Activated naive CD8-positive, alpha-beta T cell treated with anti-CD3 and anti-CD28 coated beads for 36 hours (primary cell): Measurements from ENCODE around the gene RHOBTB3. TPM values are rescaled to one million over a fixed set of nuclear protein-coding genes. Genes with fewer than 3 reads are reported as not detected.

Source experiments
- DNase-seq: peaks from one replicate; pipeline ENCODE4 v3.0.0; 2021
- H3K27ac Mint-ChIP-seq: one replicate; pipeline ENCODE4 v1.8.0; 2022; ENCODE audit warnings: mild to moderate bottlenecking, moderate library complexity, mixed read lengths
- H3K27me3 Mint-ChIP-seq: one replicate; pipeline ENCODE4 v1.8.0; 2022; ENCODE audit warnings: mild to moderate bottlenecking, mixed read lengths
- H3K36me3 Mint-ChIP-seq: one replicate; pipeline ENCODE4 v1.8.0; 2021; ENCODE audit warnings: mild to moderate bottlenecking, mixed read lengths
- H3K4me1 Mint-ChIP-seq: one replicate; pipeline ENCODE4 v1.8.0; 2021; ENCODE audit warnings: mixed read lengths
- H3K4me3 Mint-ChIP-seq: one replicate; pipeline ENCODE4 v1.8.0; 2022; ENCODE audit warnings: mild to moderate bottlenecking, moderate library complexity, mixed read lengths
- H3K9me3 Mint-ChIP-seq: one replicate; pipeline ENCODE4 v1.8.0; 2022; ENCODE audit warnings: mixed read lengths
- total RNA-seq, 2 experiments: library from RNA; stranded (reverse); gene quantifications; one replicate each; pipeline ENCODE4 v1.2.3, GENCODE V29; 2021

The RHOBTB3 gene
- total RNA-seq, 2 experiments from 2014 or later, result 0.52 to 0.78 TPM

DNA sequence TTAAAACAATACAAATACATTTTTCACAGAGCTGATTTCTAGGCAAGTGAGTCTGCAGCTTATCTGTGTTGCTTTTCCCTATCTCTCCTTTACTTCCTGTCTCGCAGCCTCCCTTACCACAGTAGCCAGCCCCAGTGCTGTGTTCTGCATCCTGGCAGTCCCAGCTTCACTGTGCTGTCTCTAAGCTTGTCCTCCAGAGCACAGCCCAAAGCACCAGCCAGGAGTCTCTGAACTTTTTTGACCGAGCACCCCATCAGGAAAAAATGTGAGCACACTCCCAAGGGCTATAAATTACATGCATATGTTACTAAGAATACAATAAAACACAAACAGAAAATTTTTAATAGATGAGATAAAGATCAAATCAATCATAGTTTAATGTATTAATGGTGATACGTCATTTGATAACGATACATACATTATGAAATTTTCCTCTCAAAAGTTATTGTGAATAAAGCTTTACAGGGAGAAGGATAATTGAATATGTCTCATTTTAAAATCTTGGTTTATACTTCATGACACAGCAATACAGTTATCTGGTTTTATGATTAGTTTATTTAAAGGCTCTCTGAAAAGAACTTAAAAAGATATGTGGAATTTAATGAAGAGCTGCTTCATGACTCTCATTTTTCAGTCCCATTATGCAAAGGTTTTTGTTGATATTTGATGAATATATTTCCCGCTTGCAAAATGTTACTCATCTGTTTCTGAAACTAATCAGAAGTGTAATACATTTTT, 7.3 kb upstream of the RHOBTB3 start:
- Mint-ChIP-seq H3K27me3 (peaks cover 16% of the 10 kb centered on the region), H3K9me3 (no peaks in the 10 kb centered on the region), H3K4me1 (peaks cover 9% of the 10 kb centered on the region), H3K36me3 (no peaks in the 10 kb centered on the region), H3K4me3 (no peak overlapping the region), H3K27ac (no peak overlapping the region)
- no peak for DNase-seq

- H3K27ac Mint-ChIP-seq, result no peak overlapping the region
- no peak overlapping the region for H3K4me3 Mint-ChIP-seq
- no peaks in the 10 kb centered on the region for H3K9me3 Mint-ChIP-seq
- peaks cover 18% of the 10 kb centered on the region for H3K4me1 Mint-ChIP-seq
- H3K36me3 Mint-ChIP-seq, result no peaks in the 10 kb centered on the region
- no peak for DNase-seq
- H3K27me3 Mint-ChIP-seq, result peaks cover 26% of the 10 kb centered on the region
Observed at GRCh38 chr5:95725071-95725820, 5.9 kb upstream of the RHOBTB3 start.

DNA sequence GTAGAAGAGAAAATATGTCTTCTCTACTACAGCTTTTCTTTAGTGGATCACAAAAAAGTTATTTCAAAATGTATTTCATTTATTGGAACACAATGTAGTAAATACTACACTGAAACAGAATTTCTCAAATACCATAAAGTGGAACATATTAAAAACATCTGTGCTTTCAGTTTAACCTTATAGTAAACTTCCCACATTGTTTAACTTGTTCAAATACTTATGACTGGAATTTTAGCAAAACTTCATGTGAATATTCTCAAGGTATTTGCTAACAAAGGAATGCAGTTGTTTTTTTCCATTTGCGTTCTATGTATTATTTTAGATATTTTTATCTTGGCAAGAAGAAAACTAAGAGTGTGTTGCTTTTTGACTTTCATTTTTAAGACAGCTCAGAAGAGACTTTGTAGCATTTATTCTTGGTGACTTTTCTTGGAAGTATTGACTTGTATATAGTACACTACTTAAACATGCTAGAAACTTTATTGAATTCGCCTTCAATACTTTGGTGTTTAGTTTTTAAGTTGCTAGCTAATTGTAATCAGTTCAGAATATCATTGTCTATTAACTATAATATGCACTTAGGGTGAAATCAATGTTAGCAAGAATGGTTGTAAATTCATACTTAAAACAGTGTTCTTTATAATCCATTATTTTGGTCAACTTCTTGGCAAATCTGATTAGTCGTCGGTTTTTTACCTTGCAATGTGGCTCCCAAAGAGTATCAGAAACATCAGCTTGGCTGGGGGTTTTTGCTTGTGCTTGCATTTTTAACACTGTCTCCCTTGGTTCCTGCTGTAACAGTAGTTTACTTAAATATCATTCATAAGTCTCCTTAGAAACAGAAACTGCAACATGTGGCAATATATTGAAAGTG, 5.0 kb upstream of the RHOBTB3 start:
- Mint-ChIP-seq H3K4me1 (peaks cover 25% of the 10 kb centered on the region), H3K9me3 (no peaks in the 10 kb centered on the region), H3K27me3 (peaks cover 33% of the 10 kb centered on the region), H3K36me3 (no peaks in the 10 kb centered on the region), H3K4me3 (no peak overlapping the region), H3K27ac (no peak overlapping the region)
- no peak for DNase-seq

DNA sequence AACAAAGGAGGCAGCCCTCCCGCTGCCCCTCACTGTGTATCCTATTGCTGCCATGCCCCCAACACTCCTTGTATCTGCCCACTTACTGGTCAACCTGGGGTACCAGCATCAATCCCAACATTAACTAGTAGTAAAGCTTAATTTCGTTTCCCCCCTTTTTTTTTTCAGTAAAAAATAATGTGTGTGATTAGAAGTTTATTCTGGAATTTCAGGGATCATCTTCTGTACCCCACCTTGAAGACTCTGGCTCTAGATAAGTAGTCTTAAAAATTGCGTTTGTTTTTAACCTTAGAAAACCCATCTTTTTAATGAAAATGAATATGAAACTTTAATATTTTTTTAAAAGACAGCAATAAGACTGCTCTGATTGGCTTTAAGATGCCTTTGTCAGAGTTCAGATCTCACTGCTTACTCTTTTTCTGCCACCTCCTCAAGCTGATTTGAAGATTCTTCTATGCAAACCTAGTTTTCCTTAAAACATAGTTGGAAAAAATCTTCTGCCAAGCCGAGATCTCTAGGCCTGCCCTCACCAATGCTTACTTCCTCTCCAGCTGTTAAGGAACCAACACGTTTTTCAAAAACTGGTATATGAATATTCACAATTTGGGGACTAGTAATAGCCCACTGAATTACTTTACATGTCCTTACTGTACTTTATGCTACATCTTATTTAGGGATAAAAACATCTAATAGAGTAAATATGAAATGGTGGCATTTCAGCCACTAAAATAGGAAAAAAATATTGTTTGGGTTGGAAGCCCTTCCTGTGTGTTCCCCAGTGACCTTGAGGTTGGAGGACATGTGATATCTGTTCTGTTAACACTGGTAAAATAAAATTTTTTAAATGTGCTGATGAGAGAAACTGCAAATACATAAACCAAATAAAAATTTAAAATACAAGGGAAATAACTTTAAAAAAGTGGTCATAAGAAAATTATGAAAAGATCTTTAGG, 4.0 kb upstream of the RHOBTB3 start:
- no peak overlapping the region for H3K4me3 Mint-ChIP-seq
- no peaks in the 10 kb centered on the region for H3K36me3 Mint-ChIP-seq
- peaks cover 39% of the 10 kb centered on the region for H3K27me3 Mint-ChIP-seq
- DNase-seq, result no peak
- peaks cover 31% of the 10 kb centered on the region for H3K4me1 Mint-ChIP-seq
- H3K27ac Mint-ChIP-seq, result no peak overlapping the region
- no peaks in the 10 kb centered on the region for H3K9me3 Mint-ChIP-seq

DNA sequence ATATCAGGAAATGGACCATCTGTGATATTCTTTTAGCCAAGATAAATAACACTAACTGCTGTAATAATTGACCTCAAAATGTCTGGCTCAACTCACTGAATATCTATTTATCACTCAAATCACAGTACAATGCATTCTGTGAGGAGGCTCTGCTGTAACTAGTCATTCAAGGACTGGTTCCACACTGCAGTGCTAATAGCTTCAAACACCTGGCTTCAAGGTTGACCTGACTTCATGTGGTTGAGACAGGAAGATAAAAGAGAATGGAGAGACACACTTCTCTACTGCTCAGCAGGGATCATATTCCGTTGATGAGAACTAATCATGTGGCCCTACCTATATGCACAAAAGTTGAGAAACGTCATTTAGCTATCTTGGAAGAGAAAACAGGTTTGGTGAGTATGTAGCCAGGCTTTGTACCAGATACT, 3.4 kb upstream of the RHOBTB3 start:
- H3K4me1 Mint-ChIP-seq, result peaks cover 33% of the 10 kb centered on the region
- H3K27me3 Mint-ChIP-seq, result peaks cover 46% of the 10 kb centered on the region

GRCh38 chr5:95728494-95729114, 2.5 kb upstream of the RHOBTB3 start:
- H3K27me3 Mint-ChIP-seq, result peaks cover 54% of the 10 kb centered on the region
- no peak for DNase-seq
- no peaks in the 10 kb centered on the region for H3K9me3 Mint-ChIP-seq
- H3K36me3 Mint-ChIP-seq, result no peaks in the 10 kb centered on the region
- peaks cover 32% of the 10 kb centered on the region for H3K4me1 Mint-ChIP-seq
- H3K27ac Mint-ChIP-seq, result no peak overlapping the region
- no peak overlapping the region for H3K4me3 Mint-ChIP-seq

More for the DNA sequence above, 3.4 kb upstream of the RHOBTB3 start:
- no peak for DNase-seq
- Mint-ChIP-seq H3K4me3 (no peak overlapping the region), H3K9me3 (no peaks in the 10 kb centered on the region), H3K27ac (no peak overlapping the region), H3K36me3 (no peaks in the 10 kb centered on the region)

GRCh38 chr5:95729115-95730010, 1.8 kb upstream of the RHOBTB3 start:
- H3K36me3 Mint-ChIP-seq, result no peaks in the 10 kb centered on the region
- no peak for DNase-seq
- H3K4me3 Mint-ChIP-seq, result no peak overlapping the region
- no peaks in the 10 kb centered on the region for H3K9me3 Mint-ChIP-seq
- H3K27ac Mint-ChIP-seq, result no peak overlapping the region
- peaks cover 59% of the 10 kb centered on the region for H3K27me3 Mint-ChIP-seq
- peaks cover 31% of the 10 kb centered on the region for H3K4me1 Mint-ChIP-seq

DNA sequence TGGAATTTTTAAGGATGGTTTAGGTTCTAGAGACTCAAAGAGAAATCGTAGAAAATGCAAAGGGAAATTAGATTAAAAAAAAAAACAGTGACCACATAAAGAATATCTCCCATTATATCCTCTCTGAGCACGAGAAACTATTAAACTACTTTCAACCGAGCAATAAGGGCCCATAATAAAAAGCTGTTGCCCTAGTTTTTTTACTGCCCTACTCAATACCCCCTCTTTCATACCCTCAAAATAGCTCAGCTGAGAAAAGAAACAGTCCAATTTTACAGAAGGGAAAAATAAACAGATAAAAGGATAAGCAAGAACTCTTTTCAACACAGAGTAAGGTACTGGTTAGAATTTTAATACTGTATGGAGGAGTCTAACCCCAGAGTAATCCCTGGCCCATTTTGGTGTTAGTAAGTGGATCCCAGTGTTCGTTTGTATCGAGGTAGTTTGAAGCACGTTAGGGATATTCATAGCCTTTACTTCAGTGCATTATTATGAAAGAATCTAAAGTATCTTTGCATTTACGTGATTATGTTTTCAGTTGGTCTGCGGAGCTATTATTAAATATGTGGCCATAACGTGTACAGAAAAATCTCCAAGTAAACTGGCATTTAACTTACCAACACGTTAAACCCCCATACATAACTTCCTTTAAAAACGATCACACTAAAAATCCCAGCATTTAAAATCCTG, 980 bp upstream of the RHOBTB3 start:
- H3K36me3 Mint-ChIP-seq, result no peaks in the 10 kb centered on the region
- no peak for DNase-seq
- H3K27me3 Mint-ChIP-seq, result peaks cover 64% of the 10 kb centered on the region
- peak overlapping the region; percentile 71 for H3K4me3 Mint-ChIP-seq
- H3K4me1 Mint-ChIP-seq, result peaks cover 31% of the 10 kb centered on the region
- H3K9me3 Mint-ChIP-seq, result no peaks in the 10 kb centered on the region
- no peak overlapping the region for H3K27ac Mint-ChIP-seq

- H3K9me3 Mint-ChIP-seq, result no peaks in the 10 kb centered on the region
- peak overlapping the region; percentile 78 for H3K4me3 Mint-ChIP-seq
- H3K27me3 Mint-ChIP-seq, result peaks cover 61% of the 10 kb centered on the region
- peaks cover 28% of the 10 kb centered on the region for H3K4me1 Mint-ChIP-seq
- DNase-seq, result no peak
- H3K27ac Mint-ChIP-seq, result no peak overlapping the region
- no peaks in the 10 kb centered on the region for H3K36me3 Mint-ChIP-seq
Observed at GRCh38 chr5:95731571-95732554, 727 bp downstream of the RHOBTB3 start.

GRCh38 chr5:95733107-95733665, 2.0 kb downstream of the RHOBTB3 start:
- Mint-ChIP-seq H3K36me3 (no peaks in the 10 kb centered on the region), H3K4me3 (no peak overlapping the region), H3K4me1 (peaks cover 29% of the 10 kb centered on the region), H3K9me3 (no peaks in the 10 kb centered on the region), H3K27ac (no peak overlapping the region), H3K27me3 (peaks cover 64% of the 10 kb centered on the region)
- DNase-seq, result no peak

- Mint-ChIP-seq H3K4me1 (peaks cover 27% of the 10 kb centered on the region), H3K9me3 (no peaks in the 10 kb centered on the region), H3K27ac (no peak overlapping the region), H3K27me3 (peaks cover 59% of the 10 kb centered on the region), H3K4me3 (no peak overlapping the region), H3K36me3 (no peaks in the 10 kb centered on the region)
- no peak for DNase-seq
Observed at GRCh38 chr5:95734187-95734586, 3.1 kb downstream of the RHOBTB3 start.
